OCI-LY3 (cell line): ENCODE results near the gene MACROD2.

ENCODE experiments used
- H2AFZ ChIP-seq: fragments of 200-600, 300-600 bp; shearing (Covaris generic); 2 replicates; pipeline ENCODE4 v1.6.0; 2014; ENCODE audit warnings: antibody characterized with exemption, low read depth, low read length
- H3K27ac ChIP-seq: fragments of 200-600, 300-600 bp; sonication (generic); 2 replicates; pipeline ENCODE4 v1.5.1; 2014; ENCODE audit warnings: mild to moderate bottlenecking, low read length, moderate library complexity, mixed read lengths
- H3K27me3 ChIP-seq: fragments of 200-600, 300-600 bp; sonication (generic); 2 replicates; pipeline ENCODE4 v1.6.1; 2014; ENCODE audit warnings: low read depth, low read length, mixed read lengths
- H3K36me3 ChIP-seq: fragments of 200-600, 300-600 bp; sonication (generic); replicated peaks from 2 replicates; pipeline ENCODE3; 2014; ENCODE audit warnings: low read depth, low read length, mixed read lengths
- H3K4me1 ChIP-seq: fragments of 300-600, 200-600 bp; sonication (generic); 2 replicates; pipeline ENCODE4 v1.6.1; 2014; ENCODE audit warnings: low read length, mixed read lengths
- H3K4me2 ChIP-seq: fragments of 200-600, 300-600 bp; sonication (generic); 2 replicates; pipeline ENCODE4 v1.6.1; 2014; ENCODE audit warnings: low read length, mixed read lengths
- H3K4me3 ChIP-seq: fragments of 300-600, 200-600 bp; sonication (generic); 2 replicates; pipeline ENCODE4 v1.5.1; 2014; ENCODE audit warnings: antibody characterized with exemption, mild to moderate bottlenecking, low read length, moderate library complexity
- H3K79me2 ChIP-seq: fragments of 300-600, 200-600 bp; shearing (Covaris generic); 2 replicates; pipeline ENCODE4 v1.6.1; 2014; ENCODE audit warnings: mild to moderate bottlenecking, low read length, mixed read lengths
- H3K9ac ChIP-seq: fragments of 300-600, 200-600 bp; shearing (Covaris generic); 2 replicates; pipeline ENCODE4 v1.6.0; 2014; ENCODE audit warnings: mild to moderate bottlenecking, low read length, moderate library complexity
- H3K9me3 ChIP-seq: fragments of 200-600, 300-600 bp; shearing (Covaris generic); 2 replicates; pipeline ENCODE4 v1.6.1; 2014; ENCODE audit warnings: low read length, mixed read lengths; ENCODE audit not compliant: insufficient read depth
- H4K20me1 ChIP-seq: fragments of 200-600, 300-600 bp; sonication (generic); 2 replicates; pipeline ENCODE4 v1.6.1; 2016; ENCODE audit warnings: low read length, mixed read lengths; ENCODE audit not compliant: insufficient read depth
- EZH2phosphoT487 ChIP-seq: fragments of 200-600 bp; shearing (Covaris generic); IDR thresholded peaks from 2 replicates; pipeline ENCODE4 v1.6.1; 2018; ENCODE audit warnings: antibody characterized with exemption, mixed run types, low read depth
- TF ChIP-seq, protein P1 (sequence below): fragments of 200-600, 300-600 bp; sonication (generic); IDR thresholded peaks from 2 replicates; pipeline ENCODE4 v1.5.1; 2014; ENCODE audit warnings: antibody characterized with exemption, low read length, low read depth

The MACROD2 gene

DNA sequence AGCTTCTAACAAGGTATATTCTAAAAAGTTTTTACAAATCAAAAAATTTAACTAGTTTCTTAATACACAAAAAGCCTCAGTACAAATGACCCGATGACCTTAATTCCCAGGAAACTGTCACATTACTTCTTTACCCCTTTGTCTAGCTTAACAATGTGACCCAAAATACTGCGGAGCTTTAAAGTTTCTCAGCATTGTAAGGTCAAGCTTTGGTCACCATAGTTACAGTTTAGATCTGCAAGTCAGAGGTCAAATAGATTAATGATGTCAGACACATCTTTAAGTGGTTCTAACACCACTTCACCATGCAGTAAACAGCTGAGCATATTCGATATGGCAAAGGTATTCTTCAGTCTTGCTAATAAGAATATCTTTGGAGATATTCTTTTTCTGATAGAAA is 378.9 kb downstream of the MACROD2 start:
- H3K79me2 ChIP-seq, result no peaks in the 10 kb centered on the region
- no peak overlapping the region for H3K4me2 ChIP-seq
- H3K36me3 ChIP-seq, result no peaks in the 10 kb centered on the region
- H3K27ac ChIP-seq, result no peak overlapping the region
- no peak overlapping the region for H3K4me3 ChIP-seq
- H3K9ac ChIP-seq, result no peak overlapping the region
- H4K20me1 ChIP-seq, result no peaks in the 10 kb centered on the region
- no peaks in the 10 kb centered on the region for H3K27me3 ChIP-seq
- no peaks in the 10 kb centered on the region for H3K4me1 ChIP-seq
- no peaks in the 10 kb centered on the region for H3K9me3 ChIP-seq
- H2AFZ ChIP-seq, result no peak overlapping the region
- TF ChIP-seq EZH2phosphoT487, result no peak
- TF ChIP-seq, protein P1, sequence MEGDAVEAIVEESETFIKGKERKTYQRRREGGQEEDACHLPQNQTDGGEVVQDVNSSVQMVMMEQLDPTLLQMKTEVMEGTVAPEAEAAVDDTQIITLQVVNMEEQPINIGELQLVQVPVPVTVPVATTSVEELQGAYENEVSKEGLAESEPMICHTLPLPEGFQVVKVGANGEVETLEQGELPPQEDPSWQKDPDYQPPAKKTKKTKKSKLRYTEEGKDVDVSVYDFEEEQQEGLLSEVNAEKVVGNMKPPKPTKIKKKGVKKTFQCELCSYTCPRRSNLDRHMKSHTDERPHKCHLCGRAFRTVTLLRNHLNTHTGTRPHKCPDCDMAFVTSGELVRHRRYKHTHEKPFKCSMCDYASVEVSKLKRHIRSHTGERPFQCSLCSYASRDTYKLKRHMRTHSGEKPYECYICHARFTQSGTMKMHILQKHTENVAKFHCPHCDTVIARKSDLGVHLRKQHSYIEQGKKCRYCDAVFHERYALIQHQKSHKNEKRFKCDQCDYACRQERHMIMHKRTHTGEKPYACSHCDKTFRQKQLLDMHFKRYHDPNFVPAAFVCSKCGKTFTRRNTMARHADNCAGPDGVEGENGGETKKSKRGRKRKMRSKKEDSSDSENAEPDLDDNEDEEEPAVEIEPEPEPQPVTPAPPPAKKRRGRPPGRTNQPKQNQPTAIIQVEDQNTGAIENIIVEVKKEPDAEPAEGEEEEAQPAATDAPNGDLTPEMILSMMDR, result no peak

DNA sequence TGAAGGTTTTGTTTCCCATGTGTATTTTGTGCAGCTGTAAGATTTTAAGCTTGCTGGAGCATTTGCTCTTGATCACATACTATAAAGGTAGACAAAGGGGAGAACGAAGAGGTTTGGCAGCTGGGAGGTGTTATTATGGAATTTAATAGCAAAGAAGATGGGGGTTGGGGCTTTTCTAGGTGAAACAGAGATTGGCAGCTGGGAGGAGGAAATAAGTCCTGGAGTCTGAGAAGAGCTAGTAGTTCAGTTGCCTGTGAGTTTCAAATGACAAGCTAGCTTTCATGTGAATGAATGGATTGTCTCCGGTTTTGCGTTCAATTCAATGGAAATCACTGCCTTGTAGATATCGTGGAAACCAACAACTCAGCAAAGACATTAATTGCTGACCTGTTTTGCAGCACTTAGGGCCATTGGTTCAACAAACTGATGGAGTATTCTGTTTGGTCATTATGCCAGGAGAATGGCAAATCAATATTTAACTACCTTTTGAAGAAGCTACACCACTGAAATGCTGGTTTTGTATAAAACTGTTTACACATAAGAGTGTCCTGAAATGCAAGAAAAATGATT is 380.2 kb downstream of the MACROD2 start:
- Histone ChIP-seq H3K9ac (no peak overlapping the region), H4K20me1 (no peaks in the 10 kb centered on the region)

DNA sequence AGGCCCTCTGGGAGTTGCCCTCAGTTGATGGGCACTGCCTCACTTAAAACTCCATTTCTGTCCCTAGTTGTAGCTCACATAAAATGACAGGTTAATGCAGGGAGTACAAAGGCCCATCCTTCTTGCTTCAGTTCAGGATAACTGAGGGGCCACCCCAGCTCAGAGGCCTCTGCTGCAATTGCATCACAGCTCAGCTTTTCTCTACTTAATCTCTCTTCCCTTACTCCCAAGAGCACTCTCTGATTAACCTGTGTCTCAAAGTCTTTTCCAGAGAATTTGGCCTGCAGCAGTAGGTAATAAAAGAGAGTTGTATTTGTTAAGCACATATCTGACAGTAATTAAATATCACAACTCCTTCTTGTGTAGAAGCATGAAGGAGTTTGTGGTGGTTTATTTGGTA is 383.0 kb downstream of the MACROD2 start:
- H3K79me2 ChIP-seq, result no peaks in the 10 kb centered on the region
- no peaks in the 10 kb centered on the region for H3K9me3 ChIP-seq
- no peak overlapping the region for H3K27ac ChIP-seq
- H3K27me3 ChIP-seq, result no peaks in the 10 kb centered on the region
- H3K4me2 ChIP-seq, result no peak overlapping the region
- no peak overlapping the region for H3K4me3 ChIP-seq
- H3K36me3 ChIP-seq, result no peaks in the 10 kb centered on the region
- H3K9ac ChIP-seq, result no peak overlapping the region
- H4K20me1 ChIP-seq, result no peaks in the 10 kb centered on the region
- no peaks in the 10 kb centered on the region for H3K4me1 ChIP-seq
- H2AFZ ChIP-seq, result no peak overlapping the region
- TF ChIP-seq, protein P1, result no peak
- TF ChIP-seq EZH2phosphoT487, result no peak

More for the DNA sequence above, 380.2 kb downstream of the MACROD2 start:
- no peak overlapping the region for H2AFZ ChIP-seq
- no peaks in the 10 kb centered on the region for H3K79me2 ChIP-seq
- H3K4me2 ChIP-seq, result no peak overlapping the region
- no peaks in the 10 kb centered on the region for H3K4me1 ChIP-seq
- H3K9me3 ChIP-seq, result no peaks in the 10 kb centered on the region
- H3K36me3 ChIP-seq, result no peaks in the 10 kb centered on the region
- TF ChIP-seq, protein P1, result no peak
- no peak for TF ChIP-seq EZH2phosphoT487
- H3K4me3 ChIP-seq, result no peak overlapping the region
- no peaks in the 10 kb centered on the region for H3K27me3 ChIP-seq
- H3K27ac ChIP-seq, result no peak overlapping the region

DNA sequence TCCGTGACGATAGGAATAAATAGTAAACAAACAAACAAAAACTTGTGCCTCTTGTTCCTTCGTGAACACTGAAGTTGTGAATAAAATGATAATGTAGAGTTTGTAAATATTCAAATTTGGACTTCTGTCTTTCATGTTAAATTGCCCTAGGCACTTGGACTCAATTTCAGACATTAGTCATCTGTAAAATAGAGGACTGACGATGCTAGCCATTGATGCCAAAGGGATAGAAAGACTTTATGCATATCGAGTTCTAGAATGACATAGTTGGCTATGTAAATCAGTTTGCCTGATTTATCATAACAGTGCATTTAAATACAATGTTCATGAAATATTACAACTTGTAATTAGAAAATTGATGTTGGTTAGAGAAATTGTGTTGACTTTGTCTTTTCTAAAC is 388.0 kb downstream of the MACROD2 start:
- Histone ChIP-seq H3K79me2 (no peaks in the 10 kb centered on the region), H3K9ac (no peak overlapping the region), H3K9me3 (no peaks in the 10 kb centered on the region; the same call in 1 of the 2 replicates), H4K20me1 (no peaks in the 10 kb centered on the region), H3K4me3 (no peak overlapping the region), H3K4me1 (no peaks in the 10 kb centered on the region), H2AFZ (no peak overlapping the region), H3K27me3 (no peaks in the 10 kb centered on the region), H3K4me2 (no peak overlapping the region), H3K36me3 (no peaks in the 10 kb centered on the region), H3K27ac (no peak overlapping the region)
- TF ChIP-seq, protein P1, result no peak
- no peak for TF ChIP-seq EZH2phosphoT487
